K562 (cell line): ENCODE measurements around the gene CENPP. TPM values are rescaled to one million over a fixed set of nuclear protein-coding genes. Genes with fewer than 3 reads are reported as not detected.

Experiments used
- ATAC-seq: fragments of 200-7000 bp; cut with Tn5 transposase; 3 replicates; pipeline ENCODE4 v1.9.1; 2020; ENCODE audit warnings: moderate library complexity
- BruUV-seq: library from RNA; stranded (reverse); fragments of 400-500 nt; replicated peaks from 2 replicates; lab custom pipeline; 2021; lab: Mats Ljungman, UMichigan
- CTCF ChIA-PET: fragments of 300-600 bp; formaldehyde crosslinking; extraction: SDS; loops from one replicate; lab custom pipeline; 2021; ENCODE audit warnings: low intra/inter-chr PET ratio; lab: Yijun Ruan, JAX
- POLR2A ChIA-PET: fragments of 300-600, 350-650 bp; sonication (Branson Sonifier 250); formaldehyde crosslinking; extraction: SDS; loops from one replicate; lab custom pipeline; 2021; ENCODE audit warnings: antibody characterized with exemption, inconsistent platforms; lab: Yijun Ruan, JAX
- DNase-seq, 4 experiments: peaks; one replicate each; pipeline versions ENCODE4 v3.0.0 to v3.0.0-alpha.2; 2011 to 2018; ENCODE audit warnings: low spot score in 3 of 4, mixed read lengths in 3 of 4; ENCODE audit errors: extremely low read depth in 1 of 4
- FAIRE-seq: peaks from 2 replicates; lab custom pipeline; 2011; peaks lifted over from hg19 to GRCh38; lab: Jason Lieb, UNC
- H2AFZ ChIP-seq: 2 replicates; pipeline ENCODE4 v1.6.0; 2011; ENCODE audit warnings: low read depth, low read length, control low read depth, inconsistent platforms
- H3K27ac ChIP-seq: fragments of 200-600 bp; 3 replicates; pipeline ENCODE4 v1.8.0; 2011; ENCODE audit warnings: low read depth, mild to moderate bottlenecking, control low read depth, inconsistent platforms, low read length, moderate library complexity, mixed read lengths; ENCODE audit errors: extremely low read depth
- H3K27me3 ChIP-seq, 2 experiments: fragments of 300-600 bp in 1 of 2; 2 replicates in 1 of 2; 3 replicates in 1 of 2; pipeline versions ENCODE4 v1.6.0 to v1.8.0; 2011; ENCODE audit warnings: inconsistent platforms in 2 of 2, low read length in 2 of 2, mild to moderate bottlenecking in 1 of 2, mixed read lengths in 1 of 2, moderate library complexity in 1 of 2; ENCODE audit not compliant: control insufficient read depth in 2 of 2, insufficient read depth in 2 of 2
- H3K36me3 ChIP-seq: fragments of 300-600 bp; 3 replicates; pipeline ENCODE4 v1.8.0; 2011; ENCODE audit warnings: mild to moderate bottlenecking, low read length, inconsistent platforms; ENCODE audit not compliant: control insufficient read depth, insufficient read depth
- H3K4me1 ChIP-seq, 2 experiments: fragments of 200-600 bp in 1 of 2; replicated peaks in 1 of 2; 2 replicates in 1 of 2; 3 replicates in 1 of 2; pipeline versions ENCODE4 v1.5.1 to v1.8.0; 2011; ENCODE audit warnings: inconsistent platforms in 2 of 2, low read length in 2 of 2, mild to moderate bottlenecking in 1 of 2, mixed read lengths in 1 of 2, moderate library complexity in 1 of 2; ENCODE audit not compliant: control insufficient read depth in 2 of 2, insufficient read depth in 2 of 2
- H3K4me2 ChIP-seq: 2 replicates; pipeline ENCODE4 v1.6.1; 2011; ENCODE audit warnings: low read length, control low read depth, inconsistent platforms, mixed read lengths; ENCODE audit not compliant: insufficient read depth
- H3K4me3 ChIP-seq: fragments of 200-600 bp; sonication (generic), shearing (Covaris generic); 2 replicates; pipeline ENCODE4 v1.5.1; 2016; ENCODE audit warnings: control low read depth, inconsistent platforms
- H3K79me2 ChIP-seq: fragments of 200-600 bp; 3 replicates; pipeline ENCODE4 v1.8.0; 2011; ENCODE audit warnings: low read length, inconsistent platforms; ENCODE audit not compliant: control insufficient read depth, insufficient read depth
- H3K9ac ChIP-seq, 2 experiments: 2 replicates each; pipeline versions ENCODE4 v1.6.0 to v1.6.1; 2011; ENCODE audit warnings: low read depth in 2 of 2, low read length in 2 of 2, control low read depth in 1 of 2, inconsistent platforms in 1 of 2, mild to moderate bottlenecking in 1 of 2, mixed read lengths in 1 of 2; ENCODE audit not compliant: insufficient read depth in 1 of 2
- H3K9me1 ChIP-seq: one replicate; pipeline ENCODE4 v1.6.0; 2011; ENCODE audit warnings: inconsistent platforms, mild to moderate bottlenecking, low read length, moderate library complexity; ENCODE audit not compliant: control insufficient read depth, insufficient read depth
- H3K9me3 ChIP-seq: replicated peaks from 2 replicates; pipeline ENCODE4 v1.5.1; 2011; ENCODE audit warnings: low read depth, low read length, inconsistent platforms; ENCODE audit not compliant: control insufficient read depth, insufficient read depth
- H4K20me1 ChIP-seq: replicated peaks from 2 replicates; pipeline ENCODE4 v1.6.1; 2011; ENCODE audit warnings: low read length, inconsistent platforms, mixed read lengths; ENCODE audit not compliant: control insufficient read depth, insufficient read depth
- DLX4 ChIP-seq: fragments of 250-450 bp; sonication (Bioruptor Pico); IDR thresholded peaks from 2 replicates; pipeline ENCODE4 v1.6.1; 2021; ENCODE audit warnings: mild to moderate bottlenecking
- FOXP4 ChIP-seq: sonication (generic); formaldehyde crosslinking; IDR thresholded peaks from 2 replicates; pipeline ENCODE4 v1.8.0; 2022; ENCODE audit warnings: mild to moderate bottlenecking, missing genetic modification reagents, borderline replicate concordance
- NUFIP1 ChIP-seq: fragments of 450-650 bp; IDR thresholded peaks from 2 replicates; pipeline ENCODE4 v1.6.1; 2018; ENCODE audit not compliant: partially characterized antibody
- PHF20 ChIP-seq: fragments of 450-650 bp; IDR thresholded peaks from 2 replicates; pipeline ENCODE4 v1.6.1; 2018; ENCODE audit not compliant: partially characterized antibody
- YY1 ChIP-seq, 3 experiments: IDR thresholded peaks; 2 replicates each; pipeline ENCODE4 v1.6.1; 2011; ENCODE audit warnings: low read length in 2 of 3, mild to moderate bottlenecking in 2 of 3, moderate library complexity in 2 of 3, borderline replicate concordance in 1 of 3, control low read depth in 1 of 3, low read depth in 1 of 3; ENCODE audit not compliant: insufficient read depth in 3 of 3, insufficient replicate concordance in 2 of 3, control insufficient read depth in 1 of 3, insufficient read length in 1 of 3; ENCODE audit errors: extremely low read depth in 1 of 3
- WGBS: fragments of 100-300 bp; shearing (Covaris generic); methylation state at CpG from one replicate; pipeline ENCODE4 v1.1.6; 2016; ENCODE audit warnings: low coverage, mixed read lengths; ENCODE audit not compliant: insufficient coverage; ENCODE audit errors: missing lambda C conversion rate; 5-methylcytosine and 5-hydroxymethylcytosine counted together
- in situ Hi-C: fragments of 300-500 bp; cut with MboI; formaldehyde crosslinking; loops from 4 replicates; pipeline ENCODE4 v1.15.0; 2018; ENCODE audit warnings: inconsistent platforms, mixed read lengths
- intact Hi-C: fragments of 100-400 bp; cut with micrococcal nuclease; formaldehyde crosslinking; loops from 2 replicates; pipeline ENCODE4 v1.14.2; 2022
- polyA plus RNA-seq, 8 experiments: library from polyadenylated mRNA; depleted of rRNA in 4 of 8; stranded (reverse) in 5 of 8; unstranded in 3 of 8; fragments of >200 nt; fragmentation: Nextera tagmentation in 2 of 8; fragmentation: Illumina TruSeq in 1 of 8; extraction: Ambion mirVana in 2 of 8; extraction: Trizol in 1 of 8; gene quantifications; 2 replicates each; pipeline versions ENCODE4 v1.2.1 to v1.2.3, GENCODE V29; 2011 to 2014; ENCODE audit warnings: inconsistent platforms in 1 of 8, missing spikeins in 1 of 8
- total RNA-seq, 7 experiments: library from RNA; depleted of rRNA in 6 of 7; stranded (reverse); fragments of >200 nt in 6 of 7; fragmentation: Illumina TruSeq in 2 of 7; extraction: Trizol in 2 of 7; gene quantifications; 2 replicates each; pipeline versions ENCODE4 v1.2.1 to v1.2.3, GENCODE V29; 2011 to 2021; ENCODE audit warnings: low replicate concordance in 1 of 7

Gene CENPP
- total and polyA plus RNA-seq, 9 of the 15 experiments (the other 6 are each of a cell fraction or from before 2014, with no cell fraction given) = 8.0 to 28.5 (median 17.9) TPM

- no peaks in the 10 kb centered on the region for H4K20me1 ChIP-seq
- DNase-seq = no peak
- ChIA-PET CTCF (no interaction called here), POLR2A (interaction anchor here (0.7 kb wide), 1 partner anchor 17 kb away, joined by 3 read pairs; no protein-coding TSS in a partner anchor)
- ATAC-seq = no peak
- H3K9ac ChIP-seq = no peak overlapping the region
- no peak overlapping the region for H3K27ac ChIP-seq
- H3K9me1 ChIP-seq = no peaks in the 10 kb centered on the region
- in situ Hi-C loops = no loop called here
- H2AFZ ChIP-seq = no peak overlapping the region
- no TSS peak for BruUV-seq
- intact Hi-C loops = no loop called here
- no peak for FAIRE-seq
- no peaks in the 10 kb centered on the region for H3K79me2 ChIP-seq
- H3K4me2 ChIP-seq = no peak overlapping the region
- no peak overlapping the region for H3K4me3 ChIP-seq
- H3K36me3 ChIP-seq = no peaks in the 10 kb centered on the region
- no peaks in the 10 kb centered on the region for H3K4me1 ChIP-seq
- H3K9me3 ChIP-seq = no peaks in the 10 kb centered on the region
- TF ChIP-seq YY1 (IDR thresholded peaks at IDR 0.05; ENCODE audit: borderline replicate concordance in 1 of 3, control insufficient read depth in 1 of 3, extremely low read depth in 1 of 3, insufficient read depth in 3 of 3, insufficient read length in 1 of 3, insufficient replicate concordance in 2 of 3, low read depth in 1 of 3, low read length in 2 of 3) (no peak), NUFIP1 (no peak), PHF20 (no peak), DLX4 (CRISPR knock-in tag) (no peak), FOXP4 (no peak)
- 0% methylated on average over 1 of the region's 1 CpG for whole genome bisulfite sequencing
- H3K27me3 ChIP-seq = no peaks in the 10 kb centered on the region
Observed at GRCh38 chr9:92534674-92535073, 208.9 kb downstream of the CENPP start.
